Measurements from ENCODE around the gene GBF1.
"Not testable (repeated sequence)": the region's sequence is repeated elsewhere in the genome, so short reads cannot be mapped to it uniquely, and the experiment has no call there.

GBF1 gene

DNA sequence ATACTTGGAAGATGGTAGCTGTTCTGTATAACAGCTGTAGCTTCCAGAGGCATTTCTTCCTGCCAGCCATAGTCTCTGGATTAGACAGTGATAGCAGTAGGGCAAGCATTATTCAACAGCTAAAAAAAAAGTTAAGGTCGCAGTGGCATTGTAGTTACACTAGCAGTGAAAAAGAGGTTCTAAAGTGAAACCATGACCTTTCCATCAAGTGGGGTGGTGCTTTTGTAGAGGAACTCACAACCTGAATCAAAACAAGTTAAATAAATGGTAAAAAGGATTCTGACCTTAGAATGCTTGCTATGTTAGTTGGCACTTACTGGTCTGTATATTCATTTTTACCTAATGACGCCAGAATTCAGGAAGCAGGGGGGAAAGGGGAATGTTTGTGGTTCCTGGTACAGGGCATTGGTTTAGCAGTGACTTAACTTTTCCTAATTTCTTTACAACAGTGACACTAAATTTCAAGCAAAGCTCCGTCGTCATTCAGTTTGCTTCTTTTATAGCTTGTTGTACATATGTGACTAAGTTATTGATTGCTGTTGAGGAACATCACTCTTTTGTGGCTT, 55.0 kb downstream of the GBF1 start:
- DNase-seq = no peak

DNA sequence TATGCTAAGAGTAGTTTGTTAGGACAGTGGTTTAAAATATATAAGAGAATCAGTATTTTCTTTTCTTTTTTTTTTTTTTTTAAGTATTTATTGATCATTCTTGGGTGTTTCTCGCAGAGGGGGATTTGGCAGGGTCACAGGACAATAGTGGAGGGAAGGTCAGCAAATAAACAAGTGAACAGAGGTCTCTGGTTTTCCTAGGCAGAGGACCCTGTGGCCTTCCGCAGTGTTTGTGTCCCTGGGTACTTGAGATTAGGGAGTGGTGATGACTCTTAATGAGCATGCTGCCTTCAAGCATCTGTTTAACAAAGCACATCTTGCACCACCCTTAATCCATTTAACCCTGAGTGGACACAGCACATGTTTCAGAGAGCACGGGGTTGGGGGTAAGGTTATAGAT, 55.6 kb downstream of the GBF1 start:
- not testable (repeated sequence) for DNase-seq

DNA sequence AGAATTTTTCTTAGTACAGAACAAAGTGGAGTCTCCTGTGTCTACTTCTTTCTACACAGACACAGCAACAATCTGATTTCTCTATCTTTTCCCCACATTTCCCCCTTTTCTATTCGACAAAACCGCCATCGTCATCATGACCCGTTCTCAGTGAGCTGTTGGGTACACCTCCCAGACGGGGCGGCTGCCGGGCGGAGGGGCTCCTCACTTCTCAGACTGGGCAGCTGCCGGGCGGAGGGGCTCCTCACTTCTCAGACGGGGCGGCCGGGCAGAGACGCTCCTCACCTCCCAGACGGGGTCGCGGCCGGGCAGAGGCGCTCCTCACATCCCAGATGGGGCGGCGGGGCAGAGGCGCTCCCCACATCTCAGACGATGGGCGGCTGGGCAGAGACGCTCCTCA, 56.0 kb downstream of the GBF1 start:
- not testable (repeated sequence) for DNase-seq

DNA sequence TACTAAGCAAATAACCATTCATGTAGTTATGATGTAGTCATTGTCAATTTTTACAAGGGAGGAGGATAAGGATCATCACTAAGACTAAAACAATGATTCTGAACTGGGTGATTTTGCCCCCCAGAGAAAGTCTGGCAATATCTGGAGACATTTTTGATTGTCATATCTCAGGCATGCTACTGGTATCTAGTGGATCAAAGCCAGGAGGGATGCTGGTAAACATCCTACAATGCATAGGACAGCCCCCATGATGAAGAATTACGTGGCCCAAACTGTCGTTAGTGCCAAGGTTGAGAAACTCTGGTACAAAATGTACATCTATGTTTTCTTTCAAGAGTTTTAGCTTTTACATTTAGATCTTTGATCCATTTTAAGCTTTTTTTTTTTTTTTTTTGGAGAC, 57.3 kb downstream of the GBF1 start:
- no peak for DNase-seq

DNA sequence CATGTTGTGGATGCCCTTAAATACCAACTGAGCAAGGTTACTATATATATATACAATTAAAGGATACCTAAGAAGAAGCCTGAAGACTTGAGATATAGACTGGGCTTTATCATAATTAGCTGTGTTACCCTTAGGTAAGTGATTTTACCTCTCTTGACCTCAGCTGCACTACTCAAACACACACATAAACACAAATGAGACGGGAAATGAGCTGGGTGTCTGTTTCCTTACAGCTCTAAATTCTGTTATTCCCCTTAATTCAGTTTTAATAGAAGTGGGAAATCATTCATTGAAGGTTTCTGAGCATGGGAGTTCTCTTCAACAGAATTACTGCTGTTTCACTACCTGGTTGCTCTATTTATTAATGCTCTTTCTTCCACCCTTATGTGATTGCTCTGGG, 60.7 kb downstream of the GBF1 start:
- DNase-seq = no peak

DNA sequence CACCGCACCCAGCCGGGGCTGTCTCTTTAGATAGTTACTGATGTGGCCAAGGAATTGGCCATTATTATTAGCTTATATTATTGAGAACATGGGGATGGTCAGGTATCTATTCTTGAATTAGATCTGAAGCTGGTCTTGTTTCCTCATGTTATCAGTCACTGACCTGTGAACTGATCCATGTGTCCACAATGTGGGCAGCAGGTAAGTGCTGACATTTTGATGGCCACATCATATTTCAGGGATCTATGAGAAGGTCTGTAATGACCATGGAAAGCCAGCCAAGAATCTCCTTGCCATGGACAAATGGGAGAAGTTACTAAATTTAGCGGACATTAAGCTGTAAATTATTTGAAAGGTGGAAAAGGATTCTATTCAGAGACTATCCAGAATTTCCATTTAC, 61.4 kb downstream of the GBF1 start:
- DNase-seq = no peak

DNA sequence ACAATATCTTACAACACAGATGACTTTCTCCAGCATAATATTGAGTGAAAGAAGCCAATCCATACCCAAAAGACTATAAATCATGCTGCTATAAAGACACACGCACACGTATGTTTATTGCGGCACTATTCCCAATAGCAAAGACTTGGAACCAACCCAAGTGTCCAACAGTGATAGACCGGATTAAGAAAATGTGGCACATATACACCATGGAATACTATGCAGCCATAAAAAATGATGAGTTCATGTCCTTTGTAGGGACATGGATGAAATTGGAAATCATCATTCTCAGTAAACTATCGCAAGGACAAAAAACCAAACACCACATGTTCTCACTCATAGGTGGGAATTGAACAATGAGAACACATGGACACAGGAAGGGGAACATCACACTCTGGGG, 63.0 kb downstream of the GBF1 start:
- not testable (repeated sequence) for DNase-seq

DNA sequence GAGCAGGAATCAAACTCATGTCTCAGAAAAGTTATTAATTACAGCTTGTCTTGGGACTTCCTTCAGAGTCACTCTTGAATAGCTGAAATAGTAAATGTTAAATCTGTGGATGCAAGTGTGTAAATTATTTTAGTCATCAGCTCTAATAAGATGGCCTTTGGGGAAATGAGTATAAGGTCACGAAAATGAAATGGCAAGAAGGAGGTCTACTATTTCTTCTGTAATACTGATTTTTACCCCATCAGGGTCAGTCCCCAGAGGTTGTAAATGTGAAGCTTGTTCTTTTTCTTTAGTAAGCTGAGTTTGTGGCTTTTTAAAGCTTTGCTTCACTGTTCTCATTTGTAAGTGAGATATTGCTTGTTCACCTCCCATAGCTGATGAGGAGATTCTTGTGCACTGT, 63.9 kb downstream of the GBF1 start:
- no peak for DNase-seq

DNA sequence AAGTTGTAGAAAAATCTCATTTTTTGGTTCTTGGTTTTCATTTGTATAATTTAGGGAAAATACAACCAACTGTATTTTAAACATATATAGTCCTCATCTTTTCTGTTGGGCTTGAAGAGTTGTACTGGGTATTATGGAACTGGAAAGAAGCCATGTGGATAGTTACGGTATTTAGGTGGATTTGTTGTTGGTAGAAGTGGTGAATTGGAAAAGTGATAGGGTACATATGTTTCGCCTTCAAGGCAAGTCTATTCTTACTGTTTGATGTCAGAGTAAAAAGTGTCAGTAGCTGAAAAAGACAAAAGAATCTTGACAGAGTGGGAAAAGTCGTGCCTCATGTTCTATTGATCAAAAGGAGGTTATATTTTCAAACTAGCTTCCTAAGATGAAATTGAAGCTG, 64.6 kb downstream of the GBF1 start:
- DNase-seq = no peak

DNA sequence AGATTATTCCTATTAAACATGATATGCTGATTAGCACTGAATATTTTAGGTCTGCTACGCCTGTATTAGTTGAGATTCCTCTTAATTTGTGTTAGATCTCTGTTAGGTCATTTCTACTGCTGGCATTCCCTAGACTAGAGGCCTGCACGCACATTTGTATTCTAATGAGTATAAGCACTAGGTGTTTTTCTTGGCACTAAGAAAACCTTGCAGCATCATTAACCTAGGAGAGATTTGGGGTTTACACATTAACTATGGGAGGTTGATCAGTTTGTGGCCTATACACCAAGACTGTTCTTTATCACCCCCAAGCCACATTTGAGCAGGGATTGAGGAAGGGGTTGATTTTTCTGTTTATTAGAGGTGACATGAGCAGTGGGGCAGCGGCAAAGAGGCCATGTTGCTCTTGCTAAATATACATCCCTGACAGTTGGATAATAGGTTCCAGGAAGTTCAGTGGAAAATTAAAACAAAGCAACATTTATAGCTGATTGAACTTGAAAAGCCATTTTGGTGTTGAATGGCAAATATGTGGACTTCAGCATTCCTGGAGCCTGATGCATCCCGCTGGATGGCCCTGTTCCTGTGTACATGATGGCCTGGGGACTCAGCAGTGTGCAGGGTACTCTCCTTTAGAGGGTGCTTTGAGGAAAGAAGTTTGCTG, 65.2 kb downstream of the GBF1 start:
- DNase-seq = no peak

DNA sequence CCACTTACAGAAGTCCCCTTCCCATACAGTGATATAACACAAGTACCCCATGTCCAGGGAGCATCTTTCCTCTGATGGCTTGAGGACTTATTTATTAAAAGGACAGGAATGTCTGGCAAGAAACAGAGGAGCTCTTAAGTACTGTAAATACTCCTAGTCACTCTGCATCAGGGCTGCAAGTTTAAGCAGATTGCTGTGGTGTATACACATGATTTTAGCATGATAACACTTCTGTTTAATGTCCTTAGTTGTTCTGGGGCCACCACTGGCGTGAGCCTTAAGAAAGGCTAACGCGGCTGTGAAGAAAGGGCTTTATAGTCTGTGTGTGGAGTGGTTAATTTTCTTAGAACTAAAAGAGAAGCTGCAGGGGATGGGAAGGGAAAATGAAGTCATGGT, 65.7 kb downstream of the GBF1 start:
- DNase-seq = no peak

DNA sequence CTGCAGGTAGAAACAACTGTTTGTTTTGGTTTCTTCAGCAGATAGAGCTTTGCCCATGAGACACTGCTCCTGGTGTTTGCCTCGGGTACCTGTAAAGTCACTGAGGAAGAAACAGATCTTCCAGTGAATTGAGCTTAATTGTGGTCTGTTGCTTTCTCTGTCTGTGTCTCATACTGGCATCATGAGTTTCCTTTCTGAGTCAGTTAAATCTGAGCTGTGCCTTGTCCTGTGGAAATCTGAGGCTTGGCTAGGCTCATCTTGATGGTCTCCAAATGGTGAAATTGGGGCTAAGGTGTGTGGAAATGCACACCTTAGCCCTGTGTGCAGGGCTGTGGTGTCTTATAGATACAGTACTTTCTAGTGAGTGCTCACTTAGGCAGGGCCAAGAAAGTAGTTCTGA, 67.4 kb downstream of the GBF1 start:
- no peak for DNase-seq

DNA sequence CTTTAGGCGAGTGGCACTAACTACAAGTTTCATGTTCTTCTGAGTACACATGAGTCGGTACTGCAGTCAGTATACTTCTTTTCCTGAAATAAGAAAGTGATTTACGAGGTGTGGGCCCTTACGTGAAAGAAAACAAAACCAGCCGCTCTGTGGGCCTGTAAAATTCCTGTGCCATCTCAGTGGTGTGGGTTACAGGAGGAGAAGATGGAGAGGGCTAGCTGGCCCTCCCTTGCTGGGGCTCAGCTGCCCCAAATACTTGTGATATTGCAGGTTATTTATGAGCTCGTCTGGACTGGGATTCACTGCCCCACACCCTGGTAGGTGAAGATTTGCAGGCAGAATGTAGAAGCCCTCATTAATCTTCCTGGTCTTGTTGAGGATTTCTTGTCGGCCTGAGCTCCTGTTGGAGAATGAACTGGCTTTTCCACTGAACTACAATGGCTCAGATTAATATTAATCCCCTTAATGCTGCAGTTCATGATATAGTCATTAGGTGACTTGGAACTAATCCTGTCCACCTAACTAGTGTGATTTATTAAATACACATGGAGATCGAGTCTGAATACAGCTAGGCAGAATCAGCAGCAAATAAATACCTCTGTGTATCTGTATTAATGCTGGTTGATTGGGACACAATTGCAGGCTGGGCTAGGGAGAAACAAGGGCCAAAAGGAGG, 68.0 kb downstream of the GBF1 start:
- no peak for DNase-seq

DNA sequence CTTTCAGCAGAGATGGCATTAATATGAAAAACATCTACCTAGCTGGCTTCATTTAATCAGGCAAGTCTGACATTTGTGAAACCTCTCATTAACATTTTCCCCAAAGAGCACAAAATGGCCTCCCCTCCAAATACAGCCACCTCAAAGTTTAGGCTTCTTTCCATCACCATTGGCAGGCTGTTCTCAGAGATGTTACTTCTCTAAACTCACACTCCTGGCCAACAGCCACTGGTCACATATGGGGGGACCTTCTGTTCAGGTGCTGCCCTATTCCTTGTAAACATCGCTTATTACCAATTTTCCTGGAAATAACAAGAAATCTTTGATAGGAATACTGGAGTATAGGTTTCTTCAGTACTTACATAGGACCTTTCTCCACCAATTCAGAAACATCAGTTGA, 69.5 kb downstream of the GBF1 start:
- DNase-seq = no peak

DNA sequence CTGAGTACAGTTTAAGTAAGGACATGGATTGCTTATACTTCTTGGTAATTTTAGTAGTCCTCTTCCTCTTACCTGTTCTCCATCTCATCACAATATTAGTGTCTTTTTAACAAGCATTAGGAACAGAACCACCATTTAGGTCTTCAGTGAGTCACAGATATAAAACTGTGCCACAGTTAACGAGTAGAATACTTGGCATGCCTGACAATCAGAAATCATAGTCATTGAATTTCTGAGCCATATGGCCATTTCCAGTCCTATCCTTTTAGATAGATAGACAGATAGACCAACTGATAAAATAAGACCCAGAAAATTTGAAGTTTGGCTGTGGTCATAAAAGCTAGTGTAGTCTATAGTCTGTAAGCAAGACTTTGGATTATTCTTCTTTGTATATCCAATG, 71.1 kb downstream of the GBF1 start:
- DNase-seq = no peak

DNA sequence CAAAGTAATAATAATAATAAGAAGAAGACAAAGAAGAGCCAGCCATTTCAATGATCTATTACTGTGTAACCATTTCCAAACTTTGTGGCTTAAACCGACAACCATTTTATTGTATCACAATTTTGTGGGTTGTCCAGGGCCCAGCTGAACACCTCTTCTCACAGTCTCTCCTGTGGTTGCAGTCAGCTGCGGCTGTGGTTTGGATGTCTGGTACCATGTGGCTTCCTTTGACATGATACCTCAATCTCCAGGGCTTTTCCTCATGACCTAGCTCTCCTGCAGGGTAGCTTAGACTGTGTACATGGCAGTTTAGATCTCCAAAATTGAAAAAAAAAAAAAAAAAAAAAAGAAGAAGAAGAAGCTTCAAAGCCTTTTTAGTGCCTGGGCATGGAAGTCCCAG, 77.6 kb downstream of the GBF1 start:
- DNase-seq = no peak

DNA sequence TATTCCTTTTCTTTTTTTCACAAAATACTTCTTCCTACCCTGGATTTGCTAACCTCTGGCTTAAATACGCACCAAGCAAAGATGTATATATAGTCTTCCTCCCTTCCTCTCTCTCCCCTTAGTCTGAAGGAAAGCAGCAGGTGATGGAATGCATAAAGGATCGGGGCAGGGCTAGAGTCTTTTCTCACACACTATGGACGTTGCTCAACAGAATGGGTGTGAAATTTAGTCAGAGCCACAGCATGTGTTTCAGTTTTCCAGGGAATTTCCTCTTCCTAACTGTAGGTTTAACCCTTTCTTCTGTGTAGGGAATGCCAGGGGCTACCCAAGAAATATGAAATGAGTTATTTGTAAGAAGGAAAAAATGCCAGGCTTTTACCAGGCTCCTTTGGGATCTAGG, 78.7 kb downstream of the GBF1 start:
- no peak for DNase-seq

DNA sequence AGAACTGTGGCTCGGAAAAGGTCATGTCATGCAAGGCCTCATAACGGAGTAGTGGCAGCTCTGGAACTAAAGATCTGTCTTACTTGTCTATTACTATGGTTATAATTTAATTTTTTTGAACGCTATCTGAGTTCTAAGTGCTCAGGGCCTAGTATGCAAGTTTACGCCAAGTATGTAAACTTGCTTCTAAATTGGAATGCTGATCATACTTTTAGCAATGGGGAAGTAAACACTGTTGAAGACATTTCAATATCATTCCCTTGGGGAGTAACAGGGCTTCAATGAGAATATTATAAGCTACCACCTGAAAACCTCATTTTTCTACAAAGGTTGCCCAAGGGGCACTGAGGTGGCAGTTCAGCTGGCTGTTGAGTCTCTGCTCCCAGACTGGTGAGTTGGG, 80.7 kb downstream of the GBF1 start:
- no peak for DNase-seq

DNA sequence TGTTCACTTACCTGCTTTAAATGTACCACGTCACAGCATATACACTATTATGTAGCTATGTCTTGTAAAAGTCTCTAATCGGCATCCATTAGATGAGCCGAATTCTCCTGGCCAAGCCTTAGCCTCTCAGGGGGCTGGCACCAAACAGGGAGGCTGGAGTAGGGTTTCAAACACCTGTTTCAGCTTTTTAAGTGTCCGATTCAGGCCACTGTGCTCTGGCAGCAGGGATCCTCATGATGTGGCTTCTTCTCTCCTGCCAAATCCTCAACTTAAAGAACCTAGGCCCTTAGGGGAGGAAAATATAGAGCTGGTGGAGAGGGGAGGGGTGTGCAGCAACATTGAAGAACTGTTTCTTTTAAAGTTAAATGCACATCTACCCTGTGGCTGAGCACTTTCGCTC, 81.7 kb downstream of the GBF1 start:
- DNase-seq = no peak

DNA sequence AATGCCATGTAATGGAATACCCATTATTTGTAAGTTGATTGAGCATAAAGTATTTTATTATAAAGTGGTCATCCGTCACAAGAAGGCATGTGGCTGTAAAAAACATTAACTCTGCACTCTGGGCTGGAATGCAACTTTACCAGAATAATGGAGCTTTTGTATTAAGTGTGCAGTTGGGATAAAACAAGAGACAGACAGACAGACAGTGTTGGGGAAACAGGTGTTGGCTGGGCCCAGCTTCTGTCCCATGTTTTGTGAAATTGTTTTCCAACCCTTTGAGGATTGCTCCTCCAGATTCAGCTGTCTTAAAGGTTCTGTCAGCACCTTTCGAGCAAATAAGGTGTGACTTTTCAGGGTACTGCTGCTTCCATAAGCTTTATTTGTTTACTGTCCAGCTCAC, 82.3 kb downstream of the GBF1 start:
- DNase-seq = no peak

DNA sequence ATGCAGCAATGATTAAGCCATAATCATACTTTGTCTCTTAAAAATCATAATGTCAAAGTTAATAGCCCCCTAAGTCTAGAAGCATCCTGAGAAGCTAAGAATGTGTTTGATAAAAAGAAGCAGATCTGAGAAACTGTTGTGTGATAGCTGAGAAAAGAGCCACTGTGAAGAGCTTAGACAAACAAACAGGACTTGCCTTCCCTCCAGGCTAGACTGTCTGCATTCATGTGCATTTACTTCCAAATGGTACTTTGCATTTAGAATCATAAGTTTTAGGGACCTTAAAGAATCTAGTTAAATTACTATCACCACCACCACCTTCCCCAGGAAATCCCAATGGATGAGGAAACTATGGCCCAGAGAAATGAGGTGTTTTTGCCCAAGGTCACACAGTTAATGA, 87.4 kb downstream of the GBF1 start:
- no peak for DNase-seq

DNA sequence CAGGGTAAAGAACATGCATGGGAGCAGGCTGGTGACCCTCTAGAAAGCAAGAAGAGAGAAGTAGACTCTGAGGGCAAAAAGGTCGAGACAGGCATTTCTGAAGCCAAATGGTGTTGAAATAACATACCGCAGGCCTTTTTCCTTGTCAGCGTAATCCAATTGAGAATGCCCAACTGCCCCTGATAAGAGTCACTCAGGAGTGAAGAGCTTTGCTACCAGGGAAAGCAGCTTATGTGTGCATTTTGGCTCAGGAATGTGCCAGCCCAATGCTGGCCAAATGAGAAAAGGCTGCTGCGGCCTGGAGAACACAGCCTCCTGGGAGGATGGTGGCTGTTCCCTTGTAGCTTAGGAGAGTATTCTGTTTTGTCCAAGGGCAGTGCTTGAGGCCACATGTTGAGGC, 88.8 kb downstream of the GBF1 start:
- DNase-seq = no peak

DNA sequence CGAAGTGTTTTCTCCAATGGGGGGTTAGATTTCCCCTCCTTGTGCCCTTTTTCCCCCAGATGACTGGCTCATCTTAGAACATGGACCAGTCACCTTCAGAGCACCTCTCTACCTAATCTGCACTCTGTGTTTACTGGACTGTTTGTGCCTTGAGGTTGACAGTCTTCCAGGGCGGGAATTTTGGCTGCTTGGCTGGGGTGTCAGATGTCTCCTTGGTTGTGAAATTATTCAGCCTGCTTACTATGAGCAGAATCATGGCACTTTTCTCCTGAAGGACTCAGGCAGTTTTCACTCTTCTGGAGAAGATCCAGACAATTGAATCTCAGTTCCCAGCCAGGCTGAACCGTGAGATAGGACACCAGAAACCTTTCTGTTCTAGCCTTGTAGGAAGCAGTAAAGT, 89.9 kb downstream of the GBF1 start:
- DNase-seq = peak in 1 of 58 donors; percentile 3
